ENCODE measurements around the gene APOBEC3B.
"Not testable (repeated sequence)": the region's sequence is repeated elsewhere in the genome, so short reads cannot be mapped to it uniquely, and the experiment has no call there.

GRCh38 chr22:38977289-38977688 lies 4.9 kb upstream of the APOBEC3B start:
- TF ChIP-seq CTCF, POLR2A (IDR thresholded peaks at IDR 0.05): not testable (repeated sequence)

Measured in uterus (tissue), 2 donors.